Tibial artery (tissue), 4 donors: ENCODE data around the gene CLINT1.
"Not testable (repeated sequence)": the region's sequence is repeated elsewhere in the genome, so short reads cannot be mapped to it uniquely, and the experiment has no call there.

Source experiments
- DNase-seq, 2 donors: peaks; one replicate each; pipeline ENCODE4 v3.0.0-alpha.2; 2019
- H3K27ac ChIP-seq, 2 donors: fragments of 200-600 bp; sonication (generic) in 1 of 2; 1 replicate in 1 of 2; 2 replicates in 1 of 2; pipeline ENCODE4 v1.5.1; 2018 to 2019; ENCODE audit warnings: mild to moderate bottlenecking in 1 of 2
- H3K27me3 ChIP-seq, 2 donors: fragments of 200-600 bp; sonication (generic) in 1 of 2; one replicate each; pipeline versions ENCODE4 v1.5.1 to v1.6.0; 2016 to 2019
- H3K36me3 ChIP-seq, 3 donors: fragments of 200-600 bp; sonication (generic) in 2 of 3; one replicate each; pipeline ENCODE4 v1.5.1; 2016 to 2019; ENCODE audit warnings: mild to moderate bottlenecking in 2 of 3
- H3K4me1 ChIP-seq, 4 donors: fragments of 200-600 bp; sonication (generic) in 2 of 4; 1 replicate in 3 of 4; 2 replicates in 1 of 4; pipeline ENCODE4 v1.5.1; 2016 to 2019
- H3K4me3 ChIP-seq, 2 donors: fragments of 200-600 bp; sonication (generic) in 1 of 2; 1 replicate in 1 of 2; 2 replicates in 1 of 2; pipeline ENCODE4 v1.5.1; 2018 to 2019; ENCODE audit warnings: mild to moderate bottlenecking in 2 of 2
- H3K9me3 ChIP-seq, 3 donors: fragments of 200-600 bp; sonication (generic) in 1 of 3; one replicate each; pipeline ENCODE4 v1.5.1; 2016 to 2019
- CTCF ChIP-seq, 2 experiments: fragments of 200-600 bp in 1 of 2; fragments of 450-650 bp in 1 of 2; IDR thresholded peaks; one replicate each; pipeline ENCODE4 v1.5.1; 2017 to 2019; ENCODE audit warnings: antibody characterized with exemption in 2 of 2, mild to moderate bottlenecking in 1 of 2, moderate library complexity in 1 of 2
- intact Hi-C: fragments of 100-400 bp; cut with DNase I; formaldehyde crosslinking; loops from one replicate; pipeline ENCODE4 v1.15.0; 2023; ENCODE audit warnings: low total_unique reads

Gene CLINT1

DNA sequence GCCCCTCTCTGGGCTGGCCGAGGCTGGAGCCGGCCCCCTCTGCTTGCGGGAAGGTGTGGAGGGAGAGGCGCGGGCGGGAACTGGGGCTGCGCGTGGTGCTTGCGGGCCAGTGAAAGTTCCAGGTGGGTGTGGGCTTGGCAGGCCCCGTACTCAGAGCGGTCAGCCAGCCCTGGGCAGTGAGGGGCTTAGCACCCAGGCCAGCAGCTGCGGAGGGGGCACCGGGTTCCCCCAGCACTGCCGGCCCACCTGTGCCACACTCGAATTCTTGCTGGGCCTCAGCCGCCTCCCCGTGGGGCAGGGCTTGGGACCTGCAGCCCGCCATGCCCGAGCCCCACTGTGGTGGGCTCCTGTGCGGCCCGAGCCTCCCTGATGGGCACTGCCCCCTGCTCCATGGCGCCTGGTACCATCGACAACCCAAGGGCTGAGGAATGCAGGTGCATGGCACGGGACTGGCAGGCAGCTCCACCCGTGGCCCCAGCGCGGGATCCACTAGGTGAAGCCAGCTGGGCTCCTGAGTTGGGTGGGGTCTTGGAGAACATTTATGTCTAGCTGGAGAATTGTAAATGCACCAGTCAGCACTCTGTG is 27.9 kb upstream of the CLINT1 start:
- H3K27ac ChIP-seq = no peak overlapping the region
- intact Hi-C loops = no loop called here
- H3K9me3 ChIP-seq = no peaks in the 10 kb centered on the region
- H3K4me1 ChIP-seq = peaks cover 0 to 10% (median 4%) of the 10 kb centered on the region in 4 donors
- no peaks in the 10 kb centered on the region for H3K36me3 ChIP-seq
- TF ChIP-seq CTCF (IDR thresholded peaks at IDR 0.05) = no peak
- H3K27me3 ChIP-seq = no peaks in the 10 kb centered on the region
- H3K4me3 ChIP-seq = no peak overlapping the region
- DNase-seq = no peak

GRCh38 chr5:157885051-157885450 is 26.1 kb upstream of the CLINT1 start:
- H3K9me3 ChIP-seq, H3K36me3 ChIP-seq, H3K4me1 ChIP-seq, intact Hi-C loops, H3K27ac ChIP-seq, DNase-seq, H3K4me3 ChIP-seq, H3K27me3 ChIP-seq: not testable (repeated sequence)

DNA sequence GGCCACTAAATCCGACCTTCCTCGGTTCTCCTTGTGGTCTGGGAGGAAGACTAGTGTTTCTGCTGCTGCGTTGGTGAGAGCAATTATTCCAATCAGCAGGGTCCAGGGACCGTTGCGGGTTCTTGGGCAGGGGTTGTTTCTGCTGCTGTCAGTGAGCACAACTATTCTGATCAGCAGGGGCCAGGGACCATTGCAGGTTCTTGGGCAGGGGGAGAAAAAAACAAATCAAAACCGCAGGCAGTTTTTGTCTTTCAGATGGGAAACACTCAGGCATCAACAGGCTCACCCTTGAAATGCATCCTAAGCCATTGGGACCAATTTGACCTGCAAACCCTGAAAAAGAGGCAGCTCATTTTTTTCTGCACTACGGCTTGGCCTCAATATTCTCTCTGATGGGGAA is 22.6 kb upstream of the CLINT1 start:
- H3K27me3 ChIP-seq, H3K9me3 ChIP-seq, H3K4me3 ChIP-seq, H3K36me3 ChIP-seq, H3K4me1 ChIP-seq, intact Hi-C loops, DNase-seq, H3K27ac ChIP-seq: not testable (repeated sequence)

GRCh38 chr5:157877821-157878220 is 18.9 kb upstream of the CLINT1 start:
- intact Hi-C loops = no loop called here
- no peak for TF ChIP-seq CTCF (IDR thresholded peaks at IDR 0.05)

DNA sequence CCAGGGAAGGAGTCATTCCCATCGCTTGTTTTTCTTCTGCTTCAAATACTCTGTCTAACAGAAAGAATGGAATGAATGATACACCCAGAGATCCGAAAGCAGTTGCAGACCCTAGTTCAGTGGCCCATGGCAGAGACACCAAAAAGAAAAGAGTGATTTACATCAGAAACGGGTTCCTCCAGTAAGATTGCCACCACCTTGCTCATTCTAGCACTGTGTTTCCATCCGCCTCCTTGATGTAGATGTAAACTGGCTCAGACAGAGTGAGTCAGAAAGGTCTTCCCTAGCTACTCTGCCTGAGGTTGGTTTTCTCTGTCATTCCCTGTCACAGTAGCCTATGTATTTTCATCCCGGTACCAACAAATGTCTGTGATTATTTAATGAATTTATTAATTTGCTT is 15.9 kb upstream of the CLINT1 start:
- no peak for DNase-seq
- no peak for TF ChIP-seq CTCF (IDR thresholded peaks at IDR 0.05)
- no peaks in the 10 kb centered on the region for H3K4me1 ChIP-seq
- H3K27me3 ChIP-seq = no peaks in the 10 kb centered on the region
- H3K9me3 ChIP-seq = no peaks in the 10 kb centered on the region
- intact Hi-C loops = no loop called here
- H3K36me3 ChIP-seq = no peaks in the 10 kb centered on the region
- no peak overlapping the region for H3K27ac ChIP-seq
- H3K4me3 ChIP-seq = no peak overlapping the region

More at GRCh38 chr5:157877821-157878220, 18.9 kb upstream of the CLINT1 start:
- no peaks in the 10 kb centered on the region for H3K9me3 ChIP-seq
- no peaks in the 10 kb centered on the region for H3K36me3 ChIP-seq
- no peak overlapping the region for H3K27ac ChIP-seq
- no peaks in the 10 kb centered on the region for H3K4me1 ChIP-seq
- H3K27me3 ChIP-seq = no peaks in the 10 kb centered on the region
- no peak overlapping the region for H3K4me3 ChIP-seq
- no peak for DNase-seq

- no peak for DNase-seq
- H3K36me3 ChIP-seq = no peaks in the 10 kb centered on the region
- intact Hi-C loops = no loop called here
- no peak overlapping the region for H3K27ac ChIP-seq
- no peaks in the 10 kb centered on the region for H3K27me3 ChIP-seq
- TF ChIP-seq CTCF (IDR thresholded peaks at IDR 0.05) = no peak
- no peak overlapping the region for H3K4me3 ChIP-seq
- H3K4me1 ChIP-seq = no peaks in the 10 kb centered on the region
- no peaks in the 10 kb centered on the region for H3K9me3 ChIP-seq
These were observed 12.2 kb upstream of the CLINT1 start for GRCh38 chr5:157870837-157871834.
